CMK (cell line): Measurements from ENCODE around the gene DDX5.
"Not testable (repeated sequence)": the region's sequence is repeated elsewhere in the genome, so short reads cannot be mapped to it uniquely, and the experiment has no call there.

Experiments
- DNase-seq: peaks from one replicate; pipeline ENCODE4 v3.0.0-alpha.2; 2010; ENCODE audit warnings: low read depth

DDX5 gene

DNA sequence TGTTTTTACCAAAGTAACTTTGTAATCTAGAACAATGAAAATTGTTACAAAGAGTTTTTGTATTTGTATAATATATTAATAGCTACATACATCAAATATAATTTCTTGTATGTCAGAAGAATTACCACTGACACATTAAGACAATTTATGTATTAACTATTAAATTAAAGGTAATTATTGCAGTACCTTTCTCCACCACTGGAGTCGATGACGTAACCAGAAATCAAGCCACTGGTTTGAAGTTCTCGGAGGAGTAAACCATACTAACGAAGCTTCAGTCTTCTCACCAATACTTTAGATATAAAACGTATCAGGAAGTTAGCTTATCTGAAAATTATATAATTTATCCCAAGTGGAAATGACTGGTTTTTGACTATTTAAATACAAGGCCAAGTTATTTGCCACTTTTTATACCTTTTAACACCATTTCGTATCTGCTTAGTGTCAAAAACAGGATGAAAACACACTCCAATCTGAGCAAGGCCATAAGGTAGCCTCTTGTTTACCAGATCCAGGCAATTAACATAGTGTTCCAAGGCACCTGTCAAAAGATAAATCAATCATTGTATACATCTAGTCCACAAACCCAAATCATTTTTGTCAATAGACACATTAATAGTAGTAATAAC, 13.5 kb downstream of the DDX5 start:
- DNase-seq, result no peak

DNA sequence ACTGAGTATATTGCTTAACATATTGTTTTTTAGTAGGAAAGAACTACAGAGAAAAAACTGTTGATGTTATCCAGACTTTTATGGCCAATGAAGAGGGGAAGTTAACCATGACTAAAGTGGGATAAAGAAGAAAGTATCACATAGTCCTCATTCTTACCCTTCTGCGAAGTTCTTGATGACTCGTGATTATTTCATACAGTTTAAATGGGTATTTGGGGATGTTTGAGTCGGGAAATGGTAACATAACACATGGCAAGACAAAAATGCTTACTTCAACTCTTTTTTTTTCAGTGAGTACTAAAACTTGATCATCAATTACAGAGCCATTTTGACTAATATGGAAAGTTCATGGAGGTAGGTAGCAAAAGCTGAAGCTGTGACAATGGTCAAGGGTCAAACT, 14.1 kb downstream of the DDX5 start:
- DNase-seq, result no peak

DNA sequence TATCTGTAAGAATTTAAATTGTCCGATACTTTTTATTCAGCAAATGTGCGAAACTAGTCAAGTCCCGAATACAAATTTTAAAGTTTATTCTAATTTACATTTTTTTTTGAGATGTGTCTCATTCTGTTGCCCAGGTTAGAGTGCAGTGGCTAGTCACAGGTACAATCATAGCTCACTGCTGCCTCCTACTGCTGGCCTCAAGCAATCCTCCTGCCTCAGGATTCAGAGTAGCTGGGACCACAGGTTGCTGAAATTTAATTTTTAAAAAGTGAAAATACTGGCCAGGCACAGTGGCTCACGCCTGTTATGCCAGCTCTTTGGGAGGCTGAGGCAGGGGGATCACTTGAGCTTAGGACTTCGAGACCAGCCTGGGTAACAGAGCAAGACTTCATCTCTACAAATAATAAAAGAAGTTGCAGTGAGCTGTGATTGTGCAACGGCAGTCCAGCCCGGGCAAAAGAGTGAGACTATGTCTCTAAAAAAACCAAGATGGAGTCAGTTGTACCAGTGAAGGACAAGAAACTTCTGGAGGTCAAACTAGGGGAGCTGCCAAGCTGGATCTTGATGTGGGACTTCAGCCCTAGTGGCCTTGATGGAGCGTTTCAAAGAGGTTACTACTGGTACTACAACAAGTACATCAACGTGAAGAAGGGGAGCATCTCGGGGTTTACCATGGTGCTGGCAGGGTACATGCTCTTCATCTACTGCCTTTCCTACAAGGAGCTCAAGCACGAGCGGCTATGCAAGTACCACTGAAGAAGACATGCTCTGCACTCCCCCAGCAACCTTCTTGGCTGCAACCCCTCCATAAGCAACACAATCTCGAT, 14.8 kb downstream of the DDX5 start:
- no peak for DNase-seq

DNA sequence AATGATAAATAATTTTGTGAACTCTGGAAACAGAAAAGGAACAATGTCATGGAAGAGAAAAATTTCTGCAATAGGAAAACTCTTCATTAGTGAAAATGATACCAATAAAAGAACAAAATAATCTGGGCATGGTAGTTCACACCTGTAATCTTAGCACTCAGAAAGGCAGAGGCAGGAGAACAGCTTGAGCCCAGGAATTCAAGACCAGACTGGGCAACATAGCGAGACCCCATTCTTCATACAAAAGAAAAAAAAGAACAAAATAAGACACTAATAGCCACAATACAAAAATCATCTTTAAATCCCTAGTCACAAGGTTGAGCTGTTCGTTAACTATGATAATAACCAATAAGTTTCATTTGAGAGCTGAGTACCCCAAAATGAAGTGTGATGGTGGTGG, 17.8 kb downstream of the DDX5 start:
- no peak for DNase-seq

DNA sequence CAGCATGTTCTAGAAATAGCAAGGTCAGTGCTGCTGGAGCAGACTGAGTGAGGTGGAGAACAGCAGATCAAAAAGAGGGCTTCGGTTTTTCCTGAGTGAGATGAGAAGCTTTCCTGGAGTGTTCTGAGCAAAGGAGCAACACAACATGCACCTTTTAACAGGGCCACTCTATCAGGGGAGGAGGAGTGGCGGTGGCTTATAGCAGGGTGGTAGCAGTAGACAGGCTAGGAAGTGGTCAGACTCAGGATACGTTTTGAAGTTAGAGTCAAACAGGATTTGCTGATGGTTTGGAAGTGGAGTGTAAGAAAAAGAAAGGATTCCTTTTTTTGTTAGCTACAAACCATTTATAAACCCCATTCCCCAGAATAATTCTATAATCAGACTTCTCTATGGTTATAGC, 21.7 kb downstream of the DDX5 start:
- no peak for DNase-seq

DNA sequence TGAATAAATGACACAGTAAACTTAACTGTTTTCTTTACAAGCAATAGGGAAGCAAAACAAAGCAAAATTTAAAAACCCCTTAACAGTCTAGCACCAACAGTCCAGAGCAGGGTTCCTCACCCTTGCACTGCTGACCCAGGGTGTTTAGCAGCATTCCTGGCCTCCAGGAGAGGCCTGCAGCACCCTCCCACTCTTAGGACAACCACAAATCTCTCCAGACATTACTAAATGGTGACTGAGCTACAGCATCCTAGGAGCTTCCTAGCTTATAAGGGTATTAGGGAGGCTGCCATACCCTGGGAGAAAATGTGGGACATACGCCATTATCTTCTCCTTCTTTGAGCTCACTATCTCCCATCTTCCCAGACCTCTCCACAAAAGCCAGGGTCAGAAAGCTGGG, 25.1 kb downstream of the DDX5 start:
- no peak for DNase-seq

DNA sequence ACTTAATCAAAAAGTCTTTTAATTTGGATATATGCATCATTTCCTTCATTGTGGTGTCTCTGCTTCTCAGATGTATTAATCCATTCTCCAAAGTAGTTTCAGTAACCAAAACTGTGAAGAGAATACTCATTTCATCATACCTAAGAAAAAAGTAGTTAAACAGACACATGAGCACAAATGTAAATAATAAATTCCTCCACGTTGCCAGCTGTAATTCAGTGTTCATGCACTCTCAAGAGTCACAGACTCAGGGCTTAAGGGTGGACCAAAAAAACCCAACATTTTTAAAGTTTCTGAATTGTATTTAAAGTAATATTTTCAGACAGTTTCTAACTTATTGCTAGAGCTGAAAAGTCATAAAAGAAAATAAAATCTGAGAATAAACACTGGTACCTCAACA, 28.2 kb downstream of the DDX5 start:
- DNase-seq, result no peak

DNA sequence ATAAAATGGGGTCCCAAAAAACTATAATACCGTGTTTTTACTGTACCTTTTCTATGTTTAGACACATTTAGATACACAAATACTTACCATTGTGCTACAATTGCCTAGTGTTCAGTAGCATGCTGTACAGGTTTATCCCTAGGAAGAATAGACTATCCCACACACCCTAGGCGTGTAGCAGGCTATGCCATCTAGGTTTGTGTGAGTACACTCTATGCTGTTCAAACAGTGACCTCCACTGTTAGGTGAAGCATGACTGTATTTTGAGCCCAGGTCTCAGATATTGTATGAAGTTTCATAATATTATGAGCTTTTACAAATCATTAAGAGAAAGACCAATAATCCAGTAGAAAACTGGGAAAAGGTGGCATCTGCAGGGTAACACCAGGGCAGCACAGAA, 33.5 kb downstream of the DDX5 start:
- no peak for DNase-seq

DNA sequence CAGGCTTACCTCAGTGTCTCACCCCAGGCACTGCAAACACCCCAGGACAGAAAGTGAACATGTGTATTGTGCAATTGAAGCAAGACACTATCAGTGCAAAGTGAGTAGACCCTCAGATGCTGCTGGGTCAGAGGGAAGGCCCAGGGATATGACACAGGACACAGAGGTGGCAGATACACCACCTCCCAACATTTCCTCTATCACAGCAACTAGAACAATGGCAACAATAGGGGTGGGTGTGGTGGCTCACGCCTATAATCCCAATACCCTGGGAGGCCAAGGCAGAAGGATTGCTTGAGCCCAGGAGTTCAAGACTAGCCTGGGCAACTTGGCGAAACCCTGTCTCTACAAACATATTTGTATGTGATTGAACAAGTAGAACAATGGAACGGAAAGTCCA, 34.6 kb downstream of the DDX5 start:
- no peak for DNase-seq

DNA sequence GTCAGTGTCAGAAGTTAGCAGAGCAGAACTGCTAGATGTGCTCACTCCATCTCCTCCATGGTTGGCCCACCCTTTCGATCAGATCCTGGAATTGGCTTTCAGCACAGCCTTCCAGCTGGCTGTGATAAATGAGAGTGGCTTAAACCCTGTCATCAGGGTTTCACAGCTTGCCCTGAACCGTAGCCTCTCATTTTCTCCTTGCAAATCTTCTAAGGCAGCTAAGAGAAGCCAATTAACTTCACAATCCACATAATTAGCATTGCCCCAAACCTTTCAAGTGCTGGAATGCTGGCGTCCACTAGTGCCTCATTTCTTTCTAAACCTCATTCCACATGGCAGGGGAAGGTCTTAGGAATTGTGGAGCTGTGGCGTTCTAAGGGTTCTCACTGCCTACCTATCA, 35.5 kb downstream of the DDX5 start:
- DNase-seq, result no peak

DNA sequence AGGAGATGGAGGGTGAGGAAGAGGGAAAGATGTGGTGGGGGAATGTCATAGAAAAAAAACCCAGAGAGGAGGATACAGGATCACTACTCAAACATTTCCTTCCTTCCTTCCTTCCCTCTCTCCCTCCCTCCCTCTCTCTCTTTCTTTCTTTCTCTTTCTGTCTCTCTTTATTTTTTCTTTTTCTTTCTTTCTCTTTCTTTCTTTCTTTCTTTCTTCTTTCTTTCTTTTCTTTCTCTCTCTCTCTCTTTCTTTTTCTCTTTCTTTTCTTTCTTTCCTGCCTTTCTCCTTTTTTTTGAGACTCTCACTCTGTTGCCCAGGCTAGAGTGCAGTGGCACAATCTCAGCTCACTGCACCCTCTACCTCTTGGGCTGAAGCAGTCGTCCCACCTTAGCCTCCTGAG, 39.3 kb downstream of the DDX5 start:
- not testable (repeated sequence) for DNase-seq

DNA sequence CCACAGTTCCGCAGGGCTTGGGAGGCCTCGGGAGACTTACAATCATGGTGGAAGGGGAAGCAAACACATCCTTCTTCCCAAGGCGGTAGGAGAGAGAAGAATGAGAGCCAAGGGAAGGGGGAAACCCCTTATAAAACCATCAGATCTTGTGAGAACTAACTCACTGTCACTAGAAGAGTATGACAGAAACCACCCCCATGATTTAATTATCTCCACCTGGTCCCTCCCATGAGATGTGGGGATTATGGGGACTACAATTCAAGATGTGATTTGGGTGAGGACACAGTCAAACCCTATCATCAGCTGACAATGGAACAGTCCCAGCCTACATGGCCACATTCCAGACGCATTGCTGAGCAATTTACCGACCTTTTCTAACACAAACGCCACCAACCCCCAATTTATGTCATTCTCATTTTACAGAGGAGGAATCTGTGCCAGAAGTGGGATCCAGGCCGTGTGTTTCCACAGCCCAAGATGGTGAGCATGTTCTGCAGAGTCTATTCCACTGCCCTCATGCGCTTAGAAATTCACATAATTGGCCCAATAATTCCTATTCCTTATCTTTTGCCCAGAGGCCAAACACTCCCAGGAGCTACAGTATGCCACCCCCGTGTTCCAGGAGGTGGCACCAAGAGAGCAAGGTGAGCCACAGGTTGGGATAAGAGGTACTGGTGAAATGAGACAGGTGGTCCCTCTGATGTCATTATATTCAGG, 39.9 kb downstream of the DDX5 start:
- DNase-seq, result no peak

DNA sequence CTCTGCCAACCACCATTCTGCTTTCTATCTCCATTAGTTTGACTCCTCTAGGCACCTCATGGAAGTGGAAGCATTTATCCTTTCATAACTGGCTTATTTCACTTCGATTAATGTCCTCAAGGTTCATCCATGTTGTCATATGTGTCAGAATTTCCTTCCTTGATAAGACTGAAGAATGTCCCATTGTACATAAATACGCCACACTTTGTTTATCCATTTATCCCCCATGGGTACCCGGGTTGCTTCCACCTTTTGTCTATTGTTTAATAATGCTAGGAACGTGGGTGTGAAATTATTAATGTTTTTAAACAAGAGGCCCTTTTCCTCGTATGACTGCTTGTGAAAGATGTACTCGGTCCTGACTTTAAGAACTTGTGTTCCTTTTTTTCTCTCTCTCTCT, 44.3 kb downstream of the DDX5 start:
- DNase-seq, result no peak

DNA sequence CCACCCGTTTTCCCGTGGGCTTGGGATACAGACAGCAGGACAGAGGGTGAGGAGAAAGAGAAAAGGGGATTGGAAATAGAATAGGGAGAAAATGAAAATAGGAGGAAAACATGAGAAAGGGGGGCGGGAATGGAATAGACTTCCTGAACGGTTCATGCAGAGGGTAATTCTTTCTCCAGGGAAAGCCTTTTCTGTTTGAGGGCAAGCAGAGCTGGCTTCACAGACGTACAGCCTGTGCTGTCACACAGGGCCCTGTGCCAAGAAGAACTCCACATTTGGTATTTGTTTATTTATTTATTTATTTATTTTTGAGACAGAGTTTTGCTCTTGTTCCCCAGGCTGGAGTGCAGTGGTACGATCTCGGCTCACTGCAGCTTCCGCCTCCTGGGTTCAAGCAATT, 45.1 kb downstream of the DDX5 start:
- DNase-seq, result no peak

DNA sequence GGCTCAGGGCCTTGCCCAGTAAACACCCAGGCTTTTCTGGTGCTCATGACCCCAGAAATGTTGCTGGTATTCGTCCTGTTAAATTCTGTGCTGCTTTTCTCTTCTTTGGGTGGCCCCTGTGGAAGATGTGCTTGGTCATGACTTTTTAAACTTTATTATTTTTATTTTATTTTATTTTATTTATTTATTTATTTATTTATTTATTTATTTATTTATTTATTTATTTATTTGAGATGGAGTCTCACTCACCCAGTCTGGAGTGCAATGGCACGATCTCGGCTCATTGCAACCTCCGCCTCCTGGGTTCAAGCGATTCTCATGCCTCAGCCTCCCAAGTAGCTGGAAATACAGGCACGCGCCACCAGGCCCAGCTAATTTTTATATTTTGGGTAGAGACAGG, 46.3 kb downstream of the DDX5 start:
- not testable (repeated sequence) for DNase-seq

DNA sequence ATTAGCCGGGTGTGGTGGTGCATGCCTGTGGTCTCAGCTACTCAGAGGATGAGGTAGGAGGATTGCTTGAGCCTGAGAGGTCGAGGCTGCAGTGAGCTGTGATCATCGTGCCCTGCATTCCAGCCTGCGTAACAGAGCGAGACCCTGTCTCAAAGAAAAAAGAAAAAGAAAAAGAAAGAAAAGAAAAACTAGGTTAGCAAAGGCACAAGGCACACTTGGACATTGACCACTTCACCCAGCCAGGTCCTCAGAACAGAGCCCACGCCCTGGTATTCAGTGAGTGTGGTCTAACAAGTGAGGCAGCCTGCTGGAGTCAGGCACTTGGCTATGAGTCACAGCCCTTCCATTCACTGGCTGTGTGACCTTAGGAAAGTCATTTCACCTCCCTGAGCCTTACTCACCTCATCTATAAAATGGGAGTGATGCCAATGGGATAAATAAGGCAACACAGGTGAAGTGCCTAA, 46.8 kb downstream of the DDX5 start:
- no peak for DNase-seq

DNA sequence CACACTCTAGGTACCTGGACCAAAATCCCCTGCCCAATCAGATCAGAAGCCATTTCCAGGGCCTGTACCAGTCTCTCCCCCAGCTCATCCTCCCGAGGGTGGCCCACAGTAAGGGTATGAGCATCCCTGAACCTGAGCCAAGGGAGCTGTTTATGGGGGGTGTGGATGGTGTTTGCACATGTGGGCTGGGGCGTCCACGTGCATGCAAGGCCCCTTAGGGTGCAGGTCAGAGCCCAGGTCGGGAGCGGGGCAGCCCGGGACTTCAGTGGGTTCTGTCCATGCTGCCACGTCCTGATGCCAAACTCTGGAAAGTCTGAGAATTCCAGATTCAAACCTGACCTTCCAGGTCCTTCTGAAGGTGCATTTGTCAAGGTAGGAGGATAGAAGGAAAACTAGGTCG, 47.3 kb downstream of the DDX5 start:
- DNase-seq, result no peak

DNA sequence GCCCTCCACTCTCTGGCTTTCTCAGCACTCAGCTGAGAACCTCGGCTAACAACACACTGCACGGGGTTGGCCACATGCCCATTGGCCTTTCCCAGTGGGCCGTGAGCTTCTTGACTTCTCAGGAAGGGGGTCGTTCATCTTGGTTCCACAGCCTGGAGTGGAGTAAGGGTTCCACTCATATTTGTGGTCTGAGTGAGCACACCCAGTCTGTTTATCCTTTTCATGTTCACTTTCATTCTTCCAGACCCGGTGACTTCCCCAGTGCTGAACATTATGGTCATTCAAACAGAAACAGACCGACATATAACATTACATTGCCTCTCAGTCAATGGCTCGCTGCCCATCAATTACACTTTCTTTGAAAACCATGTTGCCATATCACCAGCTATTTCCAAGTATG, 48.9 kb downstream of the DDX5 start:
- no peak for DNase-seq

DNA sequence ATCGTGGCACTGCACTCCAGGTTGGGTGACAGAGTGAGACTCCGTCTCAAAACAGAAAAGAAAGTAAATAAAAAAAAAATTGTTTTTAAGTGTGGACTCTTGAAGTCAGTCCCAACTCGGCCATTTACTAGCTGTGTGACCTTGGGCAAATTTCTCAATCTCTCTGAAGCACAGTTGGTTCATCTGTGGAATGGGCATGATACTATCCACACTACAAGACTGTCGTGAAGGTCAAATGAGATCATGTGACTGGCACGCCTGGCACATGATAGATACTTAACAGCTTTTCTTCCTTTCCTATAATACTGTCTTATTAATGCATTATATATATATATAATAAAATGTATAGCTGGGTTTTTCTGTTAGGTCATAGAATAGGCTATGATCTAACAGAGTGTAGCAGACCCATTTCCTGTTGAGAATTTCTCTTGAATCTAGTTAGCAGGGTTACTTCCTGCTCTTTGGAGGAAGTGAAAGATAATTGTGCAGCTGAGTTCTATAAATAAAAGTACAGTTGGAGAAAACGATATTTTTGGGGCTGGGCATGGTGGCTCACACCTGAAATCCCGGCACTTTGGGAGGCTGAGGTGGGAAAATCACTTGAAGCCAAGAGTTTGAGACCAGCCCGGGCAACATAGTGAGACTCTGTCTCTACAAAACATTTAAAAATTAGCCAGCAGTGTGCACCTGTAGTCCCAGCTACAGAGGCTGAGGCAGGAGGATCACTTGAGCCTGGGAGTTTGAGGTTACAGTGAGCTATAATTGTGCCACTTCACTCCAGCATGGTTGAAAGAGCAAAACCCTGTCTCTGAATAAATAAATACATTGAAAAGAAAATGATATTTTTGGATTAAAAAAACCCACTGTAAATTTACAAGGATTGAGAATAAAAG, 49.9 kb downstream of the DDX5 start:
- DNase-seq, result no peak

DNA sequence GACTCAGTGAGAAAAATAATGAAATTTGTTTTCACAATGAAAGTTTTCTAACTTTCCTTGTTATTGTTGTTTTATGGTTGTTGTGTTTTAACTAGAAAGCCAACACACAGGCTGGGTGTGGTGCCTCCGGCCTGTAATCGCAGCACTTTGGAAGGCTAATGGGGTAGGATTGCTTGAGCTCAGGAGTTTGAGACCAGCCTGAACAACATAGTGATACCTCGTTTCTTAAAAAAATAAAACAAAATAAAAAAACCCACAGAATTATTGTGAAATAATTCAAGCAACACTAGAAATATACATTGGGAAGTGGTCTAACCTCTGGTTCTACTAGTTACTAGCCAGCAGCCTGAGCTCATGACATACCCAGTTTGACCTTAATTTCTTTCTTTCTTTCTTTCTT, 56.5 kb downstream of the DDX5 start:
- no peak for DNase-seq

DNA sequence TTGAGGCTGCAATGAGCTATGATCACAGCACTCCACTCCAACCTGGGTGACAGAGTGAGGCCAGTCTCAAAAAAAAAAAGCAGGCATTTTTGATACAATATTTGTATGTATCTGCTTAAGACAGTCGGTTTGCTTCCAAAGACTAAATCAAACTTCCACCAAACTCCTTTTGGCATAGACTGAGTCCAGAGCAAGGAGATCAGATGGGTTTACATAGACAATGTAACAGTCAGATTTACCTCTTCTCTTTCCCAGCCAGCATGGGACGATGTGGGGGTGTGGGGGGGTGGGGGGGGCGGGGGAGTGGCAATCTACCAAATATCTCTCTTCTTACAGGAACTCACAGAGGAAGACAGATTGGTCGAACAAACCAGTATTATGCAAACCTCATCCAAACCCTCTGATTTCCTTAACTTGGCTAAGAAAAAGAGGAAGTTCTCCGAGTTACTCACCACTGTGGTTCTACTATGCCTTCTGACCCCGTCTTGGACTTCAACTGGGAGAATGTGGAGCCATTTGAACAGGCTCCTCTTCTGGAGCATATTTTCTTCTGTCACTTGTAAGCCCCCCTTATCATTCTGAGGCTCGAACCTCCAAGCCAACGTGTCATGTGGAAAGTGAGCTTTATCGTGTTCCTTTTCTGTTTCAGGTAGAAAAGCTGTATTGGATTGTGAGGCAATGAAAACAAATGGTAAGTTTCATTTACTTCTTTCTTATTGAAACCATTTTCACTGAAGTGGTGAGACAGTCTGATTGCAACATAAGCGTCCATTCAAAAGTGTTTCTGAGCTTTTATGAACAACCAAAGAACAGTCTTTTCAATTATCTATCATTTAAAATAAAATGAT, 57.2 kb downstream of the DDX5 start, which contains the start of gene MILR1:
Gene MILR1, plus strand, starts transcription at position 451 of the 848 bp plus-strand sequence. Its CDS starts 54 bp downstream, at position 505.
- peak; percentile 29 for DNase-seq
